ENCODE data around the gene AKR1A1. TPM values are rescaled to one million over a fixed set of nuclear protein-coding genes. Genes with fewer than 3 reads are reported as not detected.

AKR1A1 gene
- total and polyA plus RNA-seq, 2 experiments from 2014 or later, result 186 to 275 TPM

DNA sequence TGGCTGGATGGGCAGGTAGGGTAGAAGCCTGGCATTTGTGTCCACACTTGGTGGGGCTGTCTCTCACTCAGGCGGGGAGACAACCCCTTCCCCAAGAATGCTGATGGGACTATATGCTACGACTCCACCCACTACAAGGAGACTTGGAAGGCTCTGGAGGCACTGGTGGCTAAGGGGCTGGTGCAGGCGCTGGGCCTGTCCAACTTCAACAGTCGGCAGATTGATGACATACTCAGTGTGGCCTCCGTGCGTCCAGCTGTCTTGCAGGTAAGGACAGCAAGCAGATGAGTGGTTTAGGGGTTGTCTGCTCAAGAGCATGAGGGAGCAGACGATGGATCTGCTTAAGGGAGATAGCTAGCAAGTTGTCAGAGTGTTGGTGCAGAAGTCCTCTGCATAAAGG is 17.3 kb downstream of the AKR1A1 start:
- Histone ChIP-seq H3K36me3 (ENCODE audit: insufficient read depth) (peaks cover 45% of the 10 kb centered on the region), H3K27me3 (ENCODE audit: insufficient read depth) (no peaks in the 10 kb centered on the region), H3K4me2 (no peak overlapping the region), H4K20me1 (replicated peaks; ENCODE audit: insufficient read depth) (peaks cover 27% of the 10 kb centered on the region), H3K79me2 (replicated peaks; ENCODE audit: insufficient read depth) (peaks cover 23% of the 10 kb centered on the region), H3K27ac (ENCODE audit: low read depth) (no peak overlapping the region), H3K9me2 (ENCODE audit: insufficient read depth) (no peaks in the 10 kb centered on the region), H2AFZ (no peak overlapping the region), H3K4me3 (no peak overlapping the region), H3K4me1 (ENCODE audit: insufficient read depth) (peaks cover 13% of the 10 kb centered on the region), H3F3A (replicated peaks; ENCODE audit: low read depth) (peaks cover 42% of the 10 kb centered on the region)
- ATAC-seq (no peak), DNase-seq (ENCODE audit: low spot score) (no peak)
- Mint-ChIP-seq H3K27me3 (ENCODE audit: insufficient read depth, low read depth, poor library complexity) (peaks cover 2% of the 10 kb centered on the region), H3K27ac (no peak overlapping the region), H3K36me3 (ENCODE audit: low read depth) (peaks cover 79% of the 10 kb centered on the region), H3K9me3 (no peaks in the 10 kb centered on the region), H3K4me3 (no peak overlapping the region), H3K4me1 (peaks cover 13% of the 10 kb centered on the region)
- TF ChIP-seq CREB1 (CRISPR knock-in tag; IDR thresholded peaks at IDR 0.05; ENCODE audit: low read depth), result no peak
- TF ChIP-seq, protein P1, sequence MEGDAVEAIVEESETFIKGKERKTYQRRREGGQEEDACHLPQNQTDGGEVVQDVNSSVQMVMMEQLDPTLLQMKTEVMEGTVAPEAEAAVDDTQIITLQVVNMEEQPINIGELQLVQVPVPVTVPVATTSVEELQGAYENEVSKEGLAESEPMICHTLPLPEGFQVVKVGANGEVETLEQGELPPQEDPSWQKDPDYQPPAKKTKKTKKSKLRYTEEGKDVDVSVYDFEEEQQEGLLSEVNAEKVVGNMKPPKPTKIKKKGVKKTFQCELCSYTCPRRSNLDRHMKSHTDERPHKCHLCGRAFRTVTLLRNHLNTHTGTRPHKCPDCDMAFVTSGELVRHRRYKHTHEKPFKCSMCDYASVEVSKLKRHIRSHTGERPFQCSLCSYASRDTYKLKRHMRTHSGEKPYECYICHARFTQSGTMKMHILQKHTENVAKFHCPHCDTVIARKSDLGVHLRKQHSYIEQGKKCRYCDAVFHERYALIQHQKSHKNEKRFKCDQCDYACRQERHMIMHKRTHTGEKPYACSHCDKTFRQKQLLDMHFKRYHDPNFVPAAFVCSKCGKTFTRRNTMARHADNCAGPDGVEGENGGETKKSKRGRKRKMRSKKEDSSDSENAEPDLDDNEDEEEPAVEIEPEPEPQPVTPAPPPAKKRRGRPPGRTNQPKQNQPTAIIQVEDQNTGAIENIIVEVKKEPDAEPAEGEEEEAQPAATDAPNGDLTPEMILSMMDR (conservative IDR thresholded peaks at IDR 0.05; ENCODE audit: low read depth in 2 of 2), result no peak

DNA sequence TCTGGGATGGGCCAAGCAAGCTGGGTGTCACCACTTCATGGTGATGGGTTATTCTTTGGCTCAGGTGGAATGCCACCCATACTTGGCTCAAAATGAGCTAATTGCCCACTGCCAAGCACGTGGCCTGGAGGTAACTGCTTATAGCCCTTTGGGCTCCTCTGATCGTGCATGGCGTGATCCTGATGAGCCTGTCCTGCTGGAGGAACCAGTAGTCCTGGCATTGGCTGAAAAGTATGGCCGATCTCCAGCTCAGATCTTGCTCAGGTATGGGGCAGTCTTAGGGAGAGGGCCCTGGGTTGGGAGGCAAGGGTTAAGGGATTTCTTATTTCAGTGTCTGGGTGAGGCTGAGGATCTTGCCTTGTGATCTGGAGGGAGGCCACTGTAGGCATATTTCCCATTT is 17.8 kb downstream of the AKR1A1 start:
- peaks cover 3% of the 10 kb centered on the region for H3K27me3 Mint-ChIP-seq (ENCODE audit: insufficient read depth, low read depth, poor library complexity)
- H3K4me3 ChIP-seq, result no peak overlapping the region
- H3K27me3 ChIP-seq (ENCODE audit: insufficient read depth), result no peaks in the 10 kb centered on the region
- ATAC-seq, result no peak
- peaks cover 42% of the 10 kb centered on the region for H3K36me3 ChIP-seq (ENCODE audit: insufficient read depth)
- H3K9me3 Mint-ChIP-seq, result no peaks in the 10 kb centered on the region
- no peaks in the 10 kb centered on the region for H3K9me2 ChIP-seq (ENCODE audit: insufficient read depth)
- no peak overlapping the region for H3K4me3 Mint-ChIP-seq
- DNase-seq (ENCODE audit: low spot score), result no peak
- H4K20me1 ChIP-seq (replicated peaks; ENCODE audit: insufficient read depth), result peaks cover 24% of the 10 kb centered on the region
- no peak for TF ChIP-seq NANOG (IDR thresholded peaks at IDR 0.05; ENCODE audit: borderline replicate concordance)
- TF ChIP-seq, protein P1 (conservative IDR thresholded peaks at IDR 0.05; ENCODE audit: low read depth in 2 of 2), result no peak
- H3F3A ChIP-seq (replicated peaks; ENCODE audit: low read depth), result peaks cover 42% of the 10 kb centered on the region
- peaks cover 74% of the 10 kb centered on the region for H3K36me3 Mint-ChIP-seq (ENCODE audit: low read depth)
- H3K4me2 ChIP-seq, result no peak overlapping the region
- no peak overlapping the region for H3K27ac ChIP-seq (ENCODE audit: low read depth)
- peaks cover 20% of the 10 kb centered on the region for H3K79me2 ChIP-seq (replicated peaks; ENCODE audit: insufficient read depth)
- H3K4me1 Mint-ChIP-seq, result peaks cover 18% of the 10 kb centered on the region
- peaks cover 16% of the 10 kb centered on the region for H3K4me1 ChIP-seq (ENCODE audit: insufficient read depth)
- H3K27ac Mint-ChIP-seq, result no peak overlapping the region
- H2AFZ ChIP-seq, result no peak overlapping the region

DNA sequence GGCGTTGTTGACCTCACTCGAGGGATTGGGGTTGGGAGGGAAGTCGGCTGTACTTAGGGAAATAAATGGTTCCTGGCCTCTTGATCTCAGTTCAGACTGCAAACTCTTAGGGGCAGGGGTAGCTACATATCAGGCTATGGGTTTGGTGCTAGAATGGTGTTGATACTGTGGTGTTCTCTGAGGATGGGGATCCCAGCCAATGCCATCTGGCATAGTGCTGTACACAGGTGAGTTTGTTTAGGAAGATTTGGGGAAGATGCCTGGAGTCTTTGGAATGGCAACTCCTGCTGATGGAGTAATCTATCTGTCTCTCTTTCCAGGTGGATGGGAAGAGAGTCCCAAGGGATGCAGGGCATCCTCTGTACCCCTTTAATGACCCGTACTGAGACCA is 18.9 kb downstream of the AKR1A1 start:
- H4K20me1 ChIP-seq (replicated peaks; ENCODE audit: insufficient read depth), result peaks cover 19% of the 10 kb centered on the region
- H3K4me2 ChIP-seq, result no peak overlapping the region
- H3K27me3 ChIP-seq (ENCODE audit: insufficient read depth), result no peaks in the 10 kb centered on the region
- H3F3A ChIP-seq (replicated peaks; ENCODE audit: low read depth), result peaks cover 47% of the 10 kb centered on the region
- Mint-ChIP-seq H3K4me3 (no peak overlapping the region), H3K9me3 (no peaks in the 10 kb centered on the region), H3K27ac (no peak overlapping the region), H3K4me1 (peaks cover 29% of the 10 kb centered on the region), H3K36me3 (ENCODE audit: low read depth) (peaks cover 64% of the 10 kb centered on the region), H3K27me3 (ENCODE audit: insufficient read depth, low read depth, poor library complexity) (peaks cover 4% of the 10 kb centered on the region)
- H3K79me2 ChIP-seq (replicated peaks; ENCODE audit: insufficient read depth), result peaks cover 9% of the 10 kb centered on the region; the same call in 1 of the 2 replicates
- peaks cover 26% of the 10 kb centered on the region for H3K4me1 ChIP-seq (ENCODE audit: insufficient read depth)
- H3K36me3 ChIP-seq (ENCODE audit: insufficient read depth), result peaks cover 42% of the 10 kb centered on the region
- no peak overlapping the region for H2AFZ ChIP-seq
- H3K27ac ChIP-seq (ENCODE audit: low read depth), result peak overlapping the region; percentile 67; the same call in 1 of the 2 replicates
- DNase-seq (ENCODE audit: low spot score), result no peak
- no peak overlapping the region for H3K4me3 ChIP-seq
- no peak for ATAC-seq
- no peaks in the 10 kb centered on the region for H3K9me2 ChIP-seq (ENCODE audit: insufficient read depth)
- TF ChIP-seq CREB1 (CRISPR knock-in tag; IDR thresholded peaks at IDR 0.05; ENCODE audit: low read depth), result no peak
- TF ChIP-seq, protein P2, sequence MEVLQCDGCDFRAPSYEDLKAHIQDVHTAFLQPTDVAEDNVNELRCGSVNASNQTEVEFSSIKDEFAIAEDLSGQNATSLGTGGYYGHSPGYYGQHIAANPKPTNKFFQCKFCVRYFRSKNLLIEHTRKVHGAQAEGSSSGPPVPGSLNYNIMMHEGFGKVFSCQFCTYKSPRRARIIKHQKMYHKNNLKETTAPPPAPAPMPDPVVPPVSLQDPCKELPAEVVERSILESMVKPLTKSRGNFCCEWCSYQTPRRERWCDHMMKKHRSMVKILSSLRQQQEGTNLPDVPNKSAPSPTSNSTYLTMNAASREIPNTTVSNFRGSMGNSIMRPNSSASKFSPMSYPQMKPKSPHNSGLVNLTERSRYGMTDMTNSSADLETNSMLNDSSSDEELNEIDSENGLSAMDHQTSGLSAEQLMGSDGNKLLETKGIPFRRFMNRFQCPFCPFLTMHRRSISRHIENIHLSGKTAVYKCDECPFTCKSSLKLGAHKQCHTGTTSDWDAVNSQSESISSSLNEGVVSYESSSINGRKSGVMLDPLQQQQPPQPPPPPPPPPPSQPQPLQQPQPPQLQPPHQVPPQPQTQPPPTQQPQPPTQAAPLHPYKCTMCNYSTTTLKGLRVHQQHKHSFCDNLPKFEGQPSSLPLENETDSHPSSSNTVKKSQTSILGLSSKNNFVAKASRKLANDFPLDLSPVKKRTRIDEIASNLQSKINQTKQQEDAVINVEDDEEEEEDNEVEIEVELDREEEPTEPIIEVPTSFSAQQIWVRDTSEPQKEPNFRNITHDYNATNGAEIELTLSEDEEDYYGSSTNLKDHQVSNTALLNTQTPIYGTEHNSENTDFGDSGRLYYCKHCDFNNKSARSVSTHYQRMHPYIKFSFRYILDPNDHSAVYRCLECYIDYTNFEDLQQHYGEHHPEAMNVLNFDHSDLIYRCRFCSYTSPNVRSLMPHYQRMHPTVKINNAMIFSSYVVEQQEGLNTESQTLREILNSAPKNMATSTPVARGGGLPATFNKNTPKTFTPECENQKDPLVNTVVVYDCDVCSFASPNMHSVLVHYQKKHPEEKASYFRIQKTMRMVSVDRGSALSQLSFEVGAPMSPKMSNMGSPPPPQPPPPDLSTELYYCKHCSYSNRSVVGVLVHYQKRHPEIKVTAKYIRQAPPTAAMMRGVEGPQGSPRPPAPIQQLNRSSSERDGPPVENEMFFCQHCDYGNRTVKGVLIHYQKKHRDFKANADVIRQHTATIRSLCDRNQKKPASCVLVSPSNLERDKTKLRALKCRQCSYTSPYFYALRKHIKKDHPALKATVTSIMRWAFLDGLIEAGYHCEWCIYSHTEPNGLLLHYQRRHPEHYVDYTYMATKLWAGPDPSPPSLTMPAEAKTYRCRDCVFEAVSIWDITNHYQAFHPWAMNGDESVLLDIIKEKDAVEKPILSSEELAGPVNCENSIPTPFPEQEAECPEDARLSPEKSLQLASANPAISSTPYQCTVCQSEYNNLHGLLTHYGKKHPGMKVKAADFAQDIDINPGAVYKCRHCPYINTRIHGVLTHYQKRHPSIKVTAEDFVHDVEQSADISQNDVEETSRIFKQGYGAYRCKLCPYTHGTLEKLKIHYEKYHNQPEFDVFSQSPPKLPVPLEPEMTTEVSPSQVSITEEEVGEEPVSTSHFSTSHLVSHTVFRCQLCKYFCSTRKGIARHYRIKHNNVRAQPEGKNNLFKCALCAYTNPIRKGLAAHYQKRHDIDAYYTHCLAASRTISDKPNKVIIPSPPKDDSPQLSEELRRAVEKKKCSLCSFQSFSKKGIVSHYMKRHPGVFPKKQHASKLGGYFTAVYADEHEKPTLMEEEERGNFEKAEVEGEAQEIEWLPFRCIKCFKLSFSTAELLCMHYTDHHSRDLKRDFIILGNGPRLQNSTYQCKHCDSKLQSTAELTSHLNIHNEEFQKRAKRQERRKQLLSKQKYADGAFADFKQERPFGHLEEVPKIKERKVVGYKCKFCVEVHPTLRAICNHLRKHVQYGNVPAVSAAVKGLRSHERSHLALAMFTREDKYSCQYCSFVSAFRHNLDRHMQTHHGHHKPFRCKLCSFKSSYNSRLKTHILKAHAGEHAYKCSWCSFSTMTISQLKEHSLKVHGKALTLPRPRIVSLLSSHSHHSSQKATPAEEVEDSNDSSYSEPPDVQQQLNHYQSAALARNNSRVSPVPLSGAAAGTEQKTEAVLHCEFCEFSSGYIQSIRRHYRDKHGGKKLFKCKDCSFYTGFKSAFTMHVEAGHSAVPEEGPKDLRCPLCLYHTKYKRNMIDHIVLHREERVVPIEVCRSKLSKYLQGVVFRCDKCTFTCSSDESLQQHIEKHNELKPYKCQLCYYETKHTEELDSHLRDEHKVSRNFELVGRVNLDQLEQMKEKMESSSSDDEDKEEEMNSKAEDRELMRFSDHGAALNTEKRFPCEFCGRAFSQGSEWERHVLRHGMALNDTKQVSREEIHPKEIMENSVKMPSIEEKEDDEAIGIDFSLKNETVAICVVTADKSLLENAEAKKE (CRISPR knock-in tag; IDR thresholded peaks at IDR 0.05), result no peak
- TF ChIP-seq EZH2 (IDR thresholded peaks at IDR 0.05; ENCODE audit: low read depth, unreplicated experiment), result no peak
- TF ChIP-seq JUNB (IDR thresholded peaks at IDR 0.05; ENCODE audit: unreplicated experiment), result no peak
